ENCODE data around the gene UBA52.

UBA52 gene

GRCh38 chr19:18586306-18586705 is 14.6 kb downstream of the UBA52 start:
- Histone ChIP-seq H3F3A (ENCODE audit: insufficient read depth) (peaks cover 11% of the 10 kb centered on the region), H3K4me3 (ENCODE audit: insufficient read depth, low read length, poor library complexity, severe bottlenecking) (no peak overlapping the region), H3K79me2 (ENCODE audit: insufficient read depth, low read length) (no peaks in the 10 kb centered on the region), H3K4me2 (ENCODE audit: low read depth, low read length, poor library complexity, severe bottlenecking) (no peak overlapping the region), H3K36me3 (ENCODE audit: low read length) (no peaks in the 10 kb centered on the region), H3K27ac (ENCODE audit: low read depth, low read length) (no peak overlapping the region), H3K9me2 (replicated peaks; ENCODE audit: insufficient read depth, low read length) (no peaks in the 10 kb centered on the region), H3K9ac (ENCODE audit: low read length) (no peak overlapping the region), H2AFZ (ENCODE audit: low read depth, low read length, severe bottlenecking) (no peak overlapping the region), H3K27me3 (ENCODE audit: low read length) (no peaks in the 10 kb centered on the region), H4K20me1 (ENCODE audit: low read depth, low read length) (no peaks in the 10 kb centered on the region), H3K9me3 (ENCODE audit: insufficient read depth, low read length) (no peaks in the 10 kb centered on the region)
- no peak for TF ChIP-seq EZH2phosphoT487 (conservative IDR thresholded peaks at IDR 0.05; ENCODE audit: low read length)
- TF ChIP-seq CTCF (IDR thresholded peaks at IDR 0.05; ENCODE audit: insufficient read depth, low read length, poor library complexity, severe bottlenecking): no peak

GRCh38 chr19:18587561-18587960 is 15.9 kb downstream of the UBA52 start:
- Histone ChIP-seq H3K4me2 (ENCODE audit: low read depth, low read length, poor library complexity, severe bottlenecking) (no peak overlapping the region), H3K9ac (ENCODE audit: low read length) (no peak overlapping the region), H3K9me2 (replicated peaks; ENCODE audit: insufficient read depth, low read length) (no peaks in the 10 kb centered on the region), H3K27ac (ENCODE audit: low read depth, low read length) (no peak overlapping the region), H4K20me1 (ENCODE audit: low read depth, low read length) (no peaks in the 10 kb centered on the region), H2AFZ (ENCODE audit: low read depth, low read length, severe bottlenecking) (no peak overlapping the region), H3K9me3 (ENCODE audit: insufficient read depth, low read length) (no peaks in the 10 kb centered on the region), H3K36me3 (ENCODE audit: low read length) (no peaks in the 10 kb centered on the region), H3K79me2 (ENCODE audit: insufficient read depth, low read length) (no peaks in the 10 kb centered on the region), H3K4me3 (ENCODE audit: insufficient read depth, low read length, poor library complexity, severe bottlenecking) (no peak overlapping the region), H3F3A (ENCODE audit: insufficient read depth) (peaks cover 11% of the 10 kb centered on the region), H3K27me3 (ENCODE audit: low read length) (no peaks in the 10 kb centered on the region)
- TF ChIP-seq EZH2phosphoT487 (conservative IDR thresholded peaks at IDR 0.05; ENCODE audit: low read length) (no peak), CTCF (IDR thresholded peaks at IDR 0.05; ENCODE audit: insufficient read depth, low read length, poor library complexity, severe bottlenecking) (no peak)

GRCh38 chr19:18587962-18588610 is 16.4 kb downstream of the UBA52 start:
- H3K27me3 ChIP-seq (ENCODE audit: low read length): no peaks in the 10 kb centered on the region
- H3K36me3 ChIP-seq (ENCODE audit: low read length): no peaks in the 10 kb centered on the region
- TF ChIP-seq EZH2phosphoT487 (conservative IDR thresholded peaks at IDR 0.05; ENCODE audit: low read length) (no peak), CTCF (IDR thresholded peaks at IDR 0.05; ENCODE audit: insufficient read depth, low read length, poor library complexity, severe bottlenecking) (no peak)
- peak overlapping the region; percentile 83 for H2AFZ ChIP-seq (ENCODE audit: low read depth, low read length, severe bottlenecking)
- H3K79me2 ChIP-seq (ENCODE audit: insufficient read depth, low read length): no peaks in the 10 kb centered on the region
- peak overlapping the region; percentile 67 for H3K4me3 ChIP-seq (ENCODE audit: insufficient read depth, low read length, poor library complexity, severe bottlenecking)
- H3K9me2 ChIP-seq (replicated peaks; ENCODE audit: insufficient read depth, low read length): no peaks in the 10 kb centered on the region
- peak overlapping the region; percentile 80 for H3K27ac ChIP-seq (ENCODE audit: low read depth, low read length)
- peak overlapping the region; percentile 69 for H3K9ac ChIP-seq (ENCODE audit: low read length)
- H3K9me3 ChIP-seq (ENCODE audit: insufficient read depth, low read length): no peaks in the 10 kb centered on the region
- no peaks in the 10 kb centered on the region for H4K20me1 ChIP-seq (ENCODE audit: low read depth, low read length)
- H3F3A ChIP-seq (ENCODE audit: insufficient read depth): peaks cover 11% of the 10 kb centered on the region
- H3K4me2 ChIP-seq (ENCODE audit: low read depth, low read length, poor library complexity, severe bottlenecking): peak overlapping the region; percentile 76
